ENCODE data around the gene DOK6.

DNA sequence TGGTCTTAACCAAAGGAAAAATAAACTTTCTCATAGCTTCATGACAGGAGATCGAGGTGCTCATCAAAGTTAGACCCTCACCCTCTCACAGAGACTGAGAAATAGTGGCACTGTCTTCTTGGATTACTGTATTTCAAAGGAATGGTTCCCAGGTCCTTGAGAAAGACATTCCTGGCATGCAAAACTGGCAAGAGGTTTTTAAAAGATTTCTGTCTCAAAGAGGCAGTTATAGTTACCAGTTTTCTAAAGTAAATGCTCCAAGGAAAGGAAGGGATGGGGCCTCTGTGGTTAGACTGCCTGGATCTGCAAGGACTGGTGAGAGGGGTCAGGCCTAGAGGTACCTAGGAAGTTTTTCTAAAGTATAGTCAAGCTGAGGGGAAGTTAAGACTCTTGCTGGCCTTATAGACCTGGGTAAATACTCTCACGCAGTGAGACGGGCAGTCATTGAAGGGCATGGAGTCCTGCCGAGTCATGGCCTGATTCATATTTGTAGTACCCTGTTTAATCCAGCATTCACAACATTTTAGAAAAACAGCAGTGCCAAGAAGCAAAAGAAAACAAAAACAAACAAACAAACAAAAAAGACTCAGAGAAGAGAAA is 226.1 kb downstream of the DOK6 start:
- TF ChIP-seq CTCF (conservative IDR thresholded peaks at IDR 0.05) (no peak), ZFX (IDR thresholded peaks at IDR 0.05) (no peak)
